Calu3 (cell line): Measurements from ENCODE around the gene KRT32. TPM values are rescaled to one million over a fixed set of nuclear protein-coding genes. Genes with fewer than 3 reads are reported as not detected.

Experiments
- BruUV-seq: library from RNA; stranded (reverse); fragments of 400-500 nt; replicated peaks from 2 replicates; lab custom pipeline; 2021; lab: Mats Ljungman, UMichigan
- CTCF ChIA-PET: fragments of 300-600 bp; sonication (Branson Sonifier 250); formaldehyde crosslinking; loops from one replicate; lab custom pipeline; 2022; ENCODE audit warnings: antibody characterized with exemption; lab: Charles Lee
- DNase-seq: peaks from one replicate; pipeline ENCODE4 v3.0.0; 2022
- H3K27ac Mint-ChIP-seq: one replicate; pipeline ENCODE4 v1.8.0; 2022; ENCODE audit warnings: mixed read lengths; ENCODE audit not compliant: unreplicated experiment
- H3K27me3 Mint-ChIP-seq: one replicate; pipeline ENCODE4 v1.8.0; 2022; ENCODE audit warnings: mixed read lengths; ENCODE audit not compliant: unreplicated experiment
- H3K36me3 Mint-ChIP-seq: one replicate; pipeline ENCODE4 v1.8.0; 2022; ENCODE audit warnings: mild to moderate bottlenecking, moderate library complexity, mixed read lengths; ENCODE audit not compliant: insufficient read depth, unreplicated experiment
- H3K4me1 Mint-ChIP-seq: one replicate; pipeline ENCODE4 v1.8.0; 2022; ENCODE audit warnings: mild to moderate bottlenecking, low read depth, mixed read lengths; ENCODE audit not compliant: unreplicated experiment
- H3K4me3 Mint-ChIP-seq: one replicate; pipeline ENCODE4 v1.8.0; 2022; ENCODE audit warnings: mild to moderate bottlenecking, low read depth, moderate library complexity, mixed read lengths; ENCODE audit not compliant: unreplicated experiment
- H3K9me3 Mint-ChIP-seq: one replicate; pipeline ENCODE4 v1.8.0; 2022; ENCODE audit warnings: low read depth, mixed read lengths; ENCODE audit not compliant: unreplicated experiment
- intact Hi-C: fragments of 100-400 bp; cut with micrococcal nuclease; formaldehyde crosslinking; loops from one replicate; pipeline ENCODE4 v1.10.0; 2022; ENCODE audit not compliant: unreplicated experiment
- total RNA-seq: library from RNA; stranded (reverse); gene quantifications from 2 replicates; pipeline ENCODE4 v1.2.3, GENCODE V29; 2022
- TF ChIP-seq, protein P1 (sequence below): fragments of 200-600 bp; IDR thresholded peaks from one replicate; pipeline ENCODE4 v1.8.0; 2022; ENCODE audit warnings: antibody characterized with exemption; ENCODE audit not compliant: unreplicated experiment

KRT32 gene
- total RNA-seq, 1 experiment from 2014 or later: not detected

DNA sequence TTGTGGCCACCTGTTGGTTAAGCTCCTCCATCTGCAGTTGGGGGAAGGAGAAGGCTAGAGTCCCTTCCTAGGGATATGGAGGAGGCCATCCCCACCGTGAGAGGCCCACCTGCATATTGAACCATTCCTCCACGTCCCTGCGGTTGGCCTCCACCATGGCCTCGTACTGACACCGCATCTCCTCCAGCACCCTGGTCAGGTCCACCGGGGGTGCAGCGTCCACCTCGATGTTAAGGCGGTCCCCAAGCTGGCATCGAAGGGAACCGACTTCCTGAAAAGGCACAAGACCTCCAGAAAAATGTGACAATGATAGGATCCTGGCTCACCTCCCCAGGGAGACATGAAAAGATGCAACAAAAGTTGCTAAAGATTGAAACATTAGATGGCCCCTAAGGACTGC, 3.0 kb downstream of the KRT32 start:
- no TSS peak for BruUV-seq

DNA sequence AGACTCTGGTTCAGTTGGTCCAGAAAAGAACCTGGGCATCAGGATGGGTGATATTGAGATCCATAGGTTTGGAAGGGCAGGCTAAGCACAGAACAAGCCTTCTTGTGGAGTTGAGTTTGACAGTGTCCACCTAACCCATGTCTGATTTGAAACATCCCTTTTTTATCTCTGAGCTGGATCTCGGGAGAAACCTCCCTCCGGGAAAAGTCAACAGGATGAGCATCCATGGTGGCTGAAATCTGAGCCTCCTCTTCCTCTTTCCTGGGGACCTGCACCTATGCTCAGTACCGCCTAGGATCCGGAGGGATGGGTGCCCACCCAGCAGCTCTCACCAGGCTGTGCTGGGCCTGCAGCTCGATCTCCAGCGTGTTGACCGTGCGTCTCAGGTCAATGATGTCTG, 3.4 kb downstream of the KRT32 start:
- Mint-ChIP-seq H3K4me3 (no peak overlapping the region), H3K27me3 (no peaks in the 10 kb centered on the region), H3K9me3 (peaks cover 3% of the 10 kb centered on the region), H3K27ac (no peak overlapping the region), H3K36me3 (peaks cover 5% of the 10 kb centered on the region), H3K4me1 (peaks cover 13% of the 10 kb centered on the region)
- CTCF ChIA-PET: interaction anchor here (0.6 kb wide), 1 partner anchor 1033 kb away, joined by 3 read pairs; no protein-coding TSS in a partner anchor
- TF ChIP-seq, protein P1, sequence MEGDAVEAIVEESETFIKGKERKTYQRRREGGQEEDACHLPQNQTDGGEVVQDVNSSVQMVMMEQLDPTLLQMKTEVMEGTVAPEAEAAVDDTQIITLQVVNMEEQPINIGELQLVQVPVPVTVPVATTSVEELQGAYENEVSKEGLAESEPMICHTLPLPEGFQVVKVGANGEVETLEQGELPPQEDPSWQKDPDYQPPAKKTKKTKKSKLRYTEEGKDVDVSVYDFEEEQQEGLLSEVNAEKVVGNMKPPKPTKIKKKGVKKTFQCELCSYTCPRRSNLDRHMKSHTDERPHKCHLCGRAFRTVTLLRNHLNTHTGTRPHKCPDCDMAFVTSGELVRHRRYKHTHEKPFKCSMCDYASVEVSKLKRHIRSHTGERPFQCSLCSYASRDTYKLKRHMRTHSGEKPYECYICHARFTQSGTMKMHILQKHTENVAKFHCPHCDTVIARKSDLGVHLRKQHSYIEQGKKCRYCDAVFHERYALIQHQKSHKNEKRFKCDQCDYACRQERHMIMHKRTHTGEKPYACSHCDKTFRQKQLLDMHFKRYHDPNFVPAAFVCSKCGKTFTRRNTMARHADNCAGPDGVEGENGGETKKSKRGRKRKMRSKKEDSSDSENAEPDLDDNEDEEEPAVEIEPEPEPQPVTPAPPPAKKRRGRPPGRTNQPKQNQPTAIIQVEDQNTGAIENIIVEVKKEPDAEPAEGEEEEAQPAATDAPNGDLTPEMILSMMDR: no peak
- no TSS peak for BruUV-seq
- intact Hi-C loops: no loop called here
- DNase-seq: no peak

More for the DNA sequence above, 3.0 kb downstream of the KRT32 start:
- peaks cover 3% of the 10 kb centered on the region for H3K9me3 Mint-ChIP-seq
- CTCF ChIA-PET: interaction anchor here (0.6 to 0.8 kb wide), 2 partner anchors 116 to 1033 kb away, joined by 3 read pairs; no protein-coding TSS in a partner anchor
- TF ChIP-seq, protein P1: no peak
- no peak overlapping the region for H3K4me3 Mint-ChIP-seq
- DNase-seq: no peak
- no peak overlapping the region for H3K27ac Mint-ChIP-seq
- peaks cover 5% of the 10 kb centered on the region for H3K36me3 Mint-ChIP-seq
- peaks cover 13% of the 10 kb centered on the region for H3K4me1 Mint-ChIP-seq
- H3K27me3 Mint-ChIP-seq: no peaks in the 10 kb centered on the region
- intact Hi-C loops: no loop called here

DNA sequence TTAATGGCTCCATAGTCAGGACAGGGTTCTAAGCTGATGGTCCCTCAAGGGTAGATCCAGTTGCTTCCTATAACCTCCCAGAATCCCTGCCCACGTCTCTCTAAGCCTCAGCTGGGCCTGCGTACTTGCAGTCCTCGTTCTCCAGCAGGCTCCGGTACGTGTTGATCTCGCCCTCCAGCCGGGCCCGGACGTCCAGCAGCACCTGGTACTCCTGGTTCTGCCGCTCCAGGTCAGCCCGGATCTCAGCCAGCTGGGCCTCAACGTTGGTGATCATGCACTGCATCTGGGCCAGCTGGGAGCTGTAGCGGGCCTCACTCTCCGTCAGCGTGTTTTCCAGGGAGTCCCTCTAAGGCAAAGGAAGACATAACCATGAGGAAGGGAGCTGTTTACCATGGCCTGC, 4.5 kb downstream of the KRT32 start:
- CTCF ChIA-PET: interaction anchor here (1.0 kb wide), 1 partner anchor 87 kb away, joined by 3 read pairs; no protein-coding TSS in a partner anchor
- no peak overlapping the region for H3K4me3 Mint-ChIP-seq
- no peaks in the 10 kb centered on the region for H3K9me3 Mint-ChIP-seq
- DNase-seq: no peak
- H3K36me3 Mint-ChIP-seq: peaks cover 5% of the 10 kb centered on the region
- intact Hi-C loops: no loop called here
- no peaks in the 10 kb centered on the region for H3K27me3 Mint-ChIP-seq
- TF ChIP-seq, protein P1: no peak
- BruUV-seq: no TSS peak
- no peak overlapping the region for H3K27ac Mint-ChIP-seq
- H3K4me1 Mint-ChIP-seq: peaks cover 13% of the 10 kb centered on the region

DNA sequence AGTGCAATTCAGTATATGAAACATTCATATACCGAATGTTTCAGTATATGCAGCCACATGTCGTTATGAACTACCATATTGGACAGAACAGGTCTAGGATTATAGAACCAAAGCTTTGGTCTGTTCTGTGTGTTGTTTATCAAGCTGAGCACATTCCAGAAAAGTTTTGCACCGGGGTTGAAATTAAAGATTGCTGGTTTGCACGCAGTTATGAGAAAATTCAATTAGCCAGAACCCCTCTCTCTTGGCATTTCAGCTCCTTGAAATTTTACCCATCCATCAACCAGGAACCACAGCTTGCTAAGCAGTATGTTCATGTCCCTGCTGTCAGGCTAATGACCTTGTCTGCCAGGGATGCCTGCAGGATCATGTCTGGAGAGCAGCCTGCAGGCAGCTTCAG, 9.5 kb downstream of the KRT32 start:
- TF ChIP-seq, protein P1: no peak
- H3K4me3 Mint-ChIP-seq: no peak overlapping the region
- H3K36me3 Mint-ChIP-seq: no peaks in the 10 kb centered on the region
- no peak for DNase-seq
- CTCF ChIA-PET: interaction anchor here (1.0 to 2.7 kb wide), 3 partner anchors 29 to 157 kb away, joined by 3 to 12 read pairs (median 3); no protein-coding TSS in a partner anchor
- no peaks in the 10 kb centered on the region for H3K9me3 Mint-ChIP-seq
- intact Hi-C loops: no loop called here
- no peaks in the 10 kb centered on the region for H3K27me3 Mint-ChIP-seq
- H3K27ac Mint-ChIP-seq: no peak overlapping the region
- H3K4me1 Mint-ChIP-seq: no peaks in the 10 kb centered on the region
- BruUV-seq: no TSS peak
